GM13976 (cell line): ENCODE results near the gene CSDE1.

Experiments
- DNase-seq: peaks from one replicate; pipeline ENCODE4 v3.0.0; 2012; ENCODE audit warnings: low spot score
- in situ Hi-C: fragments of 300-500 bp; cut with MboI; formaldehyde crosslinking; loops from one replicate; pipeline ENCODE4 v1.12.0; 2022; ENCODE audit warnings: low sequenced_read_pairs, mixed read lengths, inconsistent platforms; ENCODE audit not compliant: unreplicated experiment
- TF ChIP-seq, protein P1 (sequence below): IDR thresholded peaks from 2 replicates; pipeline ENCODE4 v1.5.1; 2012; ENCODE audit warnings: borderline replicate concordance, mild to moderate bottlenecking; ENCODE audit not compliant: insufficient read depth; ENCODE audit errors: extremely low read depth, missing control alignments, control extremely low read depth

CSDE1 gene

DNA sequence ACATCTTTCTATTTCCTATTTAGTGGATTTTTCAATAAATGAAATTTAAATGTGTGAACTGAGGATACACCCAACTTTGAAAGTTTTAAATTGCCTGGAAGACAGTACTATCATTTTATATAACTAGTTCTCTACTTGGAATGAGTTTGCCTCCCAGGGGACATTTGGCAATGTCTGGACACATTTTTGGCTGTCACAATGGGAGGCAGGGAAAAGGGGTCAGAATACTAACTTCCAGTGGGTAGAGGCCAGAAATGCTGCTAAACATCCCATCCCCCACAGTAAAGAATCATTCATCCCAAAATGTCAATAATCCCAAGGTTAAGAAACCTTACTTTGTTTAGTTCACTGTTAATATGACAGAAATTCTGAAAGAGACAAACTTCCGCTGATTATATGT is 28.0 kb downstream of the CSDE1 start:
- TF ChIP-seq, protein P1, sequence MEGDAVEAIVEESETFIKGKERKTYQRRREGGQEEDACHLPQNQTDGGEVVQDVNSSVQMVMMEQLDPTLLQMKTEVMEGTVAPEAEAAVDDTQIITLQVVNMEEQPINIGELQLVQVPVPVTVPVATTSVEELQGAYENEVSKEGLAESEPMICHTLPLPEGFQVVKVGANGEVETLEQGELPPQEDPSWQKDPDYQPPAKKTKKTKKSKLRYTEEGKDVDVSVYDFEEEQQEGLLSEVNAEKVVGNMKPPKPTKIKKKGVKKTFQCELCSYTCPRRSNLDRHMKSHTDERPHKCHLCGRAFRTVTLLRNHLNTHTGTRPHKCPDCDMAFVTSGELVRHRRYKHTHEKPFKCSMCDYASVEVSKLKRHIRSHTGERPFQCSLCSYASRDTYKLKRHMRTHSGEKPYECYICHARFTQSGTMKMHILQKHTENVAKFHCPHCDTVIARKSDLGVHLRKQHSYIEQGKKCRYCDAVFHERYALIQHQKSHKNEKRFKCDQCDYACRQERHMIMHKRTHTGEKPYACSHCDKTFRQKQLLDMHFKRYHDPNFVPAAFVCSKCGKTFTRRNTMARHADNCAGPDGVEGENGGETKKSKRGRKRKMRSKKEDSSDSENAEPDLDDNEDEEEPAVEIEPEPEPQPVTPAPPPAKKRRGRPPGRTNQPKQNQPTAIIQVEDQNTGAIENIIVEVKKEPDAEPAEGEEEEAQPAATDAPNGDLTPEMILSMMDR = no peak
- in situ Hi-C loops = no loop called here
- no peak for DNase-seq

DNA sequence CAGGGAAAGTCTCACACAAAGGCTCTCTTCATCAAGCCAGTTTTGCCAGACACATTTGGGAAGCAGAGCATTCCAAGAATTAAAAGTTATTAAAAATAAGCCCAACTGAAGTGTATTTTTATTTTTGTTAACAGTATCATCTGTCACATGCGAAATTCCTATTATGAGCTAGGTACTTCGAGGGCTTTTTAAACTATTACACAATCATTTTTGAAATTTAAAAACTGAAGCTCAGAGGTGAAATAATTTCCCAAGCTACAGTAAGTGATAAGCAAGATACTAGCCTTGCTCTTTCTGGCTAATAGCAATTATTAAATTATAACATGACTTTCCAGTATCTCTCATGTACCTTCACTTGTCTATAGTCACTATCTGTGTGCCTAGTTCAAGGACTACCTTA is 29.2 kb downstream of the CSDE1 start:
- in situ Hi-C loops = no loop called here
- TF ChIP-seq, protein P1 = no peak
- no peak for DNase-seq

DNA sequence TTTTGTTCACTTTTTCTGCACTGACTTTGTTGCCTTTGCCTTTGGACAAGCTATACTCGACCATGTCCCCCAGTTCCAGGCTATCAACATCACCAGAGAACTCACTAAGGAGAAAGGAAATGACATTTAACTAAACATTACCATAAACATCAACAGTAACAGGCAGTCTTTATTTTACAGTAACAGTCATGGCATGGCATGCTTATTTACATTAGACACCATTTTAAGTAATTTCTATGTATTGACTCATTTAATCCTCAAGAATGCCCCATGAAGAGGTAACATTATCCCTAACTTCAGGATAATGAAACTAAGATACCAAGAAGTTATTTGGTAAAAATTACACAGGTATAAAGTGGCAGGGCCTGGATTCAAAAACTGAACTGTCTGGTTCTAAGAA is 32.6 kb downstream of the CSDE1 start:
- DNase-seq = no peak
- TF ChIP-seq, protein P1 = no peak
- in situ Hi-C loops = no loop called here

DNA sequence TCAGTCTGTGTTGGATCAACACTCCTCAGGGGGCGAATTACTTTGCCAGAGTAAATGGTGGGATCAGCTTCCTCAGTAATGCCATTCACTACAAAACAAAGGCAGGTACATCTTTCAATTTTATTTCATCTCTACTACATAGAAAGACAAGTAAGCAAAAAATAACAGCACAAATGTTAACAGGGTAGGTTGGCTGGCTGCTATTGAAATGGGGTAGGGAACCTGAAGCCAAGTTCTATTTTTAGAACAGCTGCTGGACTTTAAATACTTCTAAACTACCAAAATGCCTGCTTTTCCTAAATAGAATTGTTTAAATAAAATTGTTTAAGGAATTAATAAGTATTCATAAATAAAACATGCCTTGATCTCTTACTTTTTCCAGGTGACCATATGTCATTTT is 33.9 kb downstream of the CSDE1 start:
- in situ Hi-C loops = no loop called here

DNA sequence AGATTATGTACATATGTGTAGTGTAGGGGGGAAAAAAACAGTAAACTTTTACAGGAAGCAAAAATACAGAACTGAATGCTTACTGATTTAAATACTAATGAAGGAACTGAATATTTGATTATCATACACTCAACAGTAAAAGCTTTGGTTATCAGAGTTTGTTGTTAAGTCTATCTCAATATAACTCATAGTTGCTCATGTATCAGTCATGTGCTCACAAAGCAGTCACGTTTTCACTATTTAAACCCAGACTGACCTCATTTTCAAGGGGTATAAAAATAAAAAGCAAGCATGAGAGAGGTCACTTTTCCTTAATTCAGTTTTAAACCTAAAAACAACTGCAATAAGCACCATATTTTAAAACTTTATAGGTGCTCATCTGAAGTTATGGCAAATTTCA is 34.3 kb downstream of the CSDE1 start:
- TF ChIP-seq, protein P1 = no peak
- in situ Hi-C loops = no loop called here
- DNase-seq = no peak

More for the DNA sequence above, 33.9 kb downstream of the CSDE1 start:
- DNase-seq = no peak
- TF ChIP-seq, protein P1 = no peak

DNA sequence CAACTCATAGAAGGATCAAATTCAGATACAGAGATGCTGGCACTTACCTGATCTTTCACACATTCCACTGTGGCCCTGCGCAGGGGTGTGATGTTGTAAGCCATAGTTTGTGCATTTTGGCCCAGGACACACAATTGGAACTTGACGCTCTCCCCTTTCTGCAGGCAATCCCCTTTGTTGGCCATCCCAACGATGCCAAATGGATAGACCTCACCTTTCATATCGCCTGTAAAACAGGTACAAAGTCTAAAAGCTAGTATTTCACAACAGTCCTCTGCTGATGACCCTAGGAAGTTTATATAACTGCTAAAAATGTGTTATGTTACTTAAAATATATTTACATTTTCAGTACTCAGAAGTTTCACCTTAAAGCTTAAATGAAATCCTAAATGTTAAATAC is 37.3 kb downstream of the CSDE1 start:
- in situ Hi-C loops = no loop called here
- DNase-seq = no peak
- TF ChIP-seq, protein P1 = no peak

DNA sequence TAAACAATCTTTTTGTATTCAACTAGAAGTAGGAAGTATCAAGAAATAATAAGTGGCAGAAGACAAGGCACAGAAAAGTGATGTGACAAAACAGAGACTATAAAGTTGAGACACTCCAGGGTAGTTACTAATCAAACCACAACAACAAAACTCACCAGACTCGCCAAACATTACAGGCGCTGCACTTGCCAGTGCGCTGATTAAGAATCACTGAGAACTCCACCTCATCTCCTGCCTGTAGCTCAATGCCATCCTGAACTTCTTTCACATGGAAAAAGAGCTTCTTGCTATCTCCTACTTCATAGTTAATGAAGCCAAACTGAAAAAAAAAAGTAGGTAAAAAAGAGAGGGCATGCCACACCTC is 38.4 kb downstream of the CSDE1 start:
- in situ Hi-C loops = no loop called here
- TF ChIP-seq, protein P1 = no peak
- DNase-seq = no peak
